Duodenal mucosa (tissue), 2 donors: Measurements from ENCODE around the gene SERINC2.
"Not testable (repeated sequence)": the region's sequence is repeated elsewhere in the genome, so short reads cannot be mapped to it uniquely, and the experiment has no call there.

ENCODE experiments used
- H3K27ac ChIP-seq: one replicate; pipeline ENCODE4 v1.7.0; 2013; ENCODE audit warnings: low read depth, low read length
- H3K27me3 ChIP-seq, 2 donors: one replicate each; pipeline ENCODE4 v1.7.0; 2013; ENCODE audit warnings: low read length in 2 of 2, control low read depth in 1 of 2; ENCODE audit not compliant: insufficient read depth in 2 of 2, control insufficient read depth in 1 of 2
- H3K36me3 ChIP-seq, 2 donors: one replicate each; pipeline ENCODE4 v1.7.0; 2013; ENCODE audit warnings: low read length in 2 of 2, control low read depth in 1 of 2; ENCODE audit not compliant: insufficient read depth in 2 of 2, control insufficient read depth in 1 of 2
- H3K4me1 ChIP-seq, 2 donors: one replicate each; pipeline ENCODE4 v1.7.0; 2013; ENCODE audit warnings: low read length in 2 of 2, control low read depth in 1 of 2; ENCODE audit not compliant: insufficient read depth in 2 of 2, control insufficient read depth in 1 of 2
- H3K4me3 ChIP-seq, 2 donors: one replicate each; pipeline ENCODE4 v1.7.0; 2013; ENCODE audit warnings: low read length in 2 of 2, low read depth in 1 of 2
- H3K9ac ChIP-seq, 2 donors: one replicate each; pipeline ENCODE4 v1.7.0; 2013; ENCODE audit warnings: low read length in 2 of 2, low read depth in 1 of 2
- H3K9me3 ChIP-seq, 2 donors: one replicate each; pipeline ENCODE4 v1.7.0; 2013; ENCODE audit warnings: low read length in 2 of 2, control low read depth in 1 of 2; ENCODE audit not compliant: control insufficient read depth in 1 of 2

The SERINC2 gene

GRCh38 chr1:31478167-31478566, 65.2 kb downstream of the SERINC2 start:
- Histone ChIP-seq H3K36me3 (no peaks in the 10 kb centered on the region), H3K9ac (no peak overlapping the region), H3K27me3 (no peaks in the 10 kb centered on the region), H3K27ac (no peak overlapping the region), H3K4me3 (no peak overlapping the region), H3K9me3 (no peaks in the 10 kb centered on the region), H3K4me1 (peaks cover 7 to 11% of the 10 kb centered on the region in 2 donors)

- Histone ChIP-seq H3K36me3 (no peaks in the 10 kb centered on the region), H3K27me3 (no peaks in the 10 kb centered on the region), H3K9me3 (no peaks in the 10 kb centered on the region), H3K4me1 (peaks cover 7 to 14% of the 10 kb centered on the region in 2 donors), H3K27ac (no peak overlapping the region), H3K9ac (no peak overlapping the region), H3K4me3 (no peak overlapping the region)
Measured at GRCh38 chr1:31479811-31480210, 66.8 kb downstream of the SERINC2 start.

GRCh38 chr1:31480426-31480825, 67.4 kb downstream of the SERINC2 start:
- not testable (repeated sequence) for H3K36me3 ChIP-seq, H3K27me3 ChIP-seq, H3K9ac ChIP-seq, H3K9me3 ChIP-seq, H3K4me3 ChIP-seq, H3K27ac ChIP-seq
- H3K4me1 ChIP-seq = peaks cover 7 to 14% of the 10 kb centered on the region in 2 donors

GRCh38 chr1:31482482-31483011, 69.5 kb downstream of the SERINC2 start:
- H3K36me3 ChIP-seq = no peaks in the 10 kb centered on the region
- no peaks in the 10 kb centered on the region for H3K27me3 ChIP-seq
- peaks cover 7 to 14% of the 10 kb centered on the region in 2 donors for H3K4me1 ChIP-seq
- no peaks in the 10 kb centered on the region for H3K9me3 ChIP-seq
- H3K27ac ChIP-seq = no peak overlapping the region
- no peak overlapping the region for H3K9ac ChIP-seq
- H3K4me3 ChIP-seq = no peak overlapping the region

- Histone ChIP-seq H3K4me1 (peaks cover 7 to 14% of the 10 kb centered on the region in 2 donors), H3K27ac (no peak overlapping the region), H3K9me3 (no peaks in the 10 kb centered on the region), H3K27me3 (no peaks in the 10 kb centered on the region), H3K9ac (no peak overlapping the region), H3K4me3 (no peak overlapping the region), H3K36me3 (no peaks in the 10 kb centered on the region)
Measured at GRCh38 chr1:31483012-31483946, 70.3 kb downstream of the SERINC2 start.
